CD4-positive, alpha-beta T cell treated with Interleukin-17A for 1 hour (primary cell): Measurements from ENCODE around the gene SP8.

Experiments used
- DNase-seq: peaks from one replicate; pipeline ENCODE4 v3.0.0-alpha.2; 2020

SP8 gene

GRCh38 chr7:20793694-20794394 is 7.2 kb upstream of the SP8 start:
- DNase-seq, result no peak

- no peak for DNase-seq
Observed at GRCh38 chr7:20793248-20793647, 6.6 kb upstream of the SP8 start.

GRCh38 chr7:20791538-20792434 is 5.1 kb upstream of the SP8 start:
- no peak for DNase-seq

- no peak for DNase-seq
Observed at GRCh38 chr7:20790375-20790774, 3.7 kb upstream of the SP8 start.

GRCh38 chr7:20788420-20788990 is 1.8 kb upstream of the SP8 start:
- no peak for DNase-seq

- no peak for DNase-seq
Observed at GRCh38 chr7:20787660-20788419, 1.2 kb upstream of the SP8 start.

GRCh38 chr7:20786421-20786778 is 286 bp downstream of the SP8 start:
- DNase-seq, result no peak

GRCh38 chr7:20786049-20786412 is 655 bp downstream of the SP8 start:
- no peak for DNase-seq

- DNase-seq, result no peak
Observed at GRCh38 chr7:20785157-20786048, 1.3 kb downstream of the SP8 start.

GRCh38 chr7:20784388-20785156 is 2.1 kb downstream of the SP8 start:
- no peak for DNase-seq

- DNase-seq, result no peak
Observed at GRCh38 chr7:20783700-20784387, 2.8 kb downstream of the SP8 start.

GRCh38 chr7:20783125-20783699 is 3.5 kb downstream of the SP8 start:
- DNase-seq, result no peak

- no peak for DNase-seq
Observed at GRCh38 chr7:20779041-20779440, 7.6 kb downstream of the SP8 start.

- DNase-seq, result no peak
Observed at GRCh38 chr7:20778063-20778721, 8.5 kb downstream of the SP8 start.

- no peak for DNase-seq
Observed at GRCh38 chr7:20777377-20778062, 9.2 kb downstream of the SP8 start.

- DNase-seq, result no peak
Observed at GRCh38 chr7:20776942-20777341, 9.7 kb downstream of the SP8 start.

- no peak for DNase-seq
Observed at GRCh38 chr7:20776214-20776911, 10.3 kb downstream of the SP8 start.

- no peak for DNase-seq
Observed at GRCh38 chr7:20754001-20754400, 32.7 kb downstream of the SP8 start.

GRCh38 chr7:20749906-20750305 is 36.8 kb downstream of the SP8 start:
- no peak for DNase-seq
